SK-N-SH (cell line): ENCODE measurements around the gene RBM47. TPM values are rescaled to one million over a fixed set of nuclear protein-coding genes. Genes with fewer than 3 reads are reported as not detected.

Experiments
- CTCF ChIA-PET: fragments of 300-600, 350-600 bp; formaldehyde crosslinking; extraction: SDS; loops from one replicate; lab custom pipeline; 2021; lab: Yijun Ruan, JAX
- POLR2A ChIA-PET: fragments of 350-600 bp; sonication (Branson Sonifier 250); formaldehyde crosslinking; extraction: SDS; loops from one replicate; lab custom pipeline; 2020; ENCODE audit warnings: antibody characterized with exemption, inconsistent platforms; lab: Yijun Ruan, JAX
- DNase-seq: peaks from one replicate; pipeline ENCODE4 v3.0.0; 2012
- H2AFZ ChIP-seq: fragments of 200-600 bp; sonication (generic); 2 replicates; pipeline ENCODE4 v1.8.1; 2016; ENCODE audit warnings: antibody characterized with exemption, mild to moderate bottlenecking, low read depth
- H3F3A ChIP-seq: fragments of 200-600 bp; sonication (generic); replicated peaks from 2 replicates; pipeline ENCODE3; 2016; ENCODE audit warnings: antibody characterized with exemption, mild to moderate bottlenecking; ENCODE audit not compliant: insufficient read depth
- H3K27ac ChIP-seq, 2 experiments: fragments of 200-500 bp in 1 of 2; fragments of 200-600 bp in 1 of 2; sonication (Bioruptor generic) in 1 of 2; sonication (generic), shearing (Covaris generic) in 1 of 2; 2 replicates each; pipeline versions ENCODE4 v1.5.1 to v1.6.1; 2014 to 2016; ENCODE audit warnings: low read depth in 2 of 2, inconsistent platforms in 1 of 2, low read length in 1 of 2, mild to moderate bottlenecking in 1 of 2, mixed read lengths in 1 of 2
- H3K27me3 ChIP-seq: fragments of 200-600 bp; sonication (generic), shearing (Covaris generic); 2 replicates; pipeline ENCODE4 v1.6.1; 2016; ENCODE audit warnings: mixed run types; ENCODE audit not compliant: insufficient read depth
- H3K36me3 ChIP-seq, 2 experiments: fragments of 200-500 bp in 1 of 2; fragments of 200-600 bp in 1 of 2; sonication (Bioruptor generic) in 1 of 2; sonication (generic) in 1 of 2; replicated peaks in 1 of 2; 2 replicates each; pipeline versions ENCODE3 to v1.5.1; 2014 to 2016; ENCODE audit warnings: low read length in 1 of 2, mild to moderate bottlenecking in 1 of 2; ENCODE audit not compliant: insufficient read depth in 2 of 2, control insufficient read depth in 1 of 2
- H3K4me1 ChIP-seq, 2 experiments: fragments of 200-500 bp in 1 of 2; fragments of 200-600 bp in 1 of 2; sonication (Bioruptor generic) in 1 of 2; sonication (generic), shearing (Covaris generic) in 1 of 2; 2 replicates each; pipeline versions ENCODE4 v1.5.1 to v1.6.1; 2014 to 2016; ENCODE audit warnings: low read depth in 1 of 2, low read length in 1 of 2, mixed run types in 1 of 2; ENCODE audit not compliant: insufficient read depth in 2 of 2, control insufficient read depth in 1 of 2
- H3K4me2 ChIP-seq: fragments of 200-600 bp; sonication (generic), shearing (Covaris generic); 2 replicates; pipeline ENCODE4 v1.6.1; 2017; ENCODE audit warnings: mixed run types
- H3K4me3 ChIP-seq, 2 experiments: fragments of 200-500 bp in 1 of 2; fragments of 200-600 bp in 1 of 2; sonication (Bioruptor generic) in 1 of 2; sonication (generic), shearing (Covaris generic) in 1 of 2; 2 replicates each; pipeline versions ENCODE4 v1.5.1 to v1.8.1; 2014 to 2016; ENCODE audit warnings: low read depth in 2 of 2, inconsistent platforms in 1 of 2, low read length in 1 of 2, mild to moderate bottlenecking in 1 of 2, mixed read lengths in 1 of 2, moderate library complexity in 1 of 2
- H3K79me2 ChIP-seq: fragments of 200-600 bp; sonication (generic); 2 replicates; pipeline ENCODE4 v1.8.1; 2017; ENCODE audit warnings: mild to moderate bottlenecking; ENCODE audit not compliant: insufficient read depth
- H3K9ac ChIP-seq: fragments of 200-600 bp; sonication (generic); 2 replicates; pipeline ENCODE4 v1.6.1; 2017; ENCODE audit warnings: mixed run types
- H3K9me2 ChIP-seq: fragments of 200-600 bp; sonication (generic); 2 replicates; pipeline ENCODE4 v1.6.1; 2017; ENCODE audit warnings: mixed run types
- H3K9me3 ChIP-seq: fragments of 200-600 bp; sonication (generic); 2 replicates; pipeline ENCODE4 v1.6.1; 2017; ENCODE audit warnings: mixed run types, mild to moderate bottlenecking, moderate library complexity
- H4K20me1 ChIP-seq: fragments of 200-600 bp; sonication (generic); 2 replicates; pipeline ENCODE4 v1.6.1; 2017; ENCODE audit warnings: mild to moderate bottlenecking, mixed run types; ENCODE audit not compliant: insufficient read depth
- EZH2phosphoT487 ChIP-seq: fragments of 200-600 bp; sonication (generic); IDR thresholded peaks from 2 replicates; pipeline ENCODE4 v1.6.1; 2017; ENCODE audit warnings: low read depth, mixed run types, mild to moderate bottlenecking, antibody characterized with exemption, moderate library complexity, borderline replicate concordance
- FOSL2 ChIP-seq: IDR thresholded peaks from 2 replicates; pipeline ENCODE4 v1.4.0; 2012; ENCODE audit warnings: low read depth, mild to moderate bottlenecking, moderate library complexity, borderline replicate concordance
- GABPA ChIP-seq: IDR thresholded peaks from 2 replicates; pipeline ENCODE4 v1.4.0; 2012; ENCODE audit warnings: low read depth, mild to moderate bottlenecking
- GATA2 ChIP-seq: sonication (generic); formaldehyde crosslinking; IDR thresholded peaks from 2 replicates; pipeline ENCODE4 v1.5.0; 2020; ENCODE audit warnings: mild to moderate bottlenecking, missing genetic modification reagents
- IRF3 ChIP-seq: fragments of 150-350 bp; IDR thresholded peaks from 2 replicates; pipeline ENCODE4 v1.6.1; 2016; ENCODE audit warnings: mild to moderate bottlenecking, low read depth, low read length
- JUND ChIP-seq: IDR thresholded peaks from 2 replicates; pipeline ENCODE4 v1.4.0; 2012
- MAX ChIP-seq: IDR thresholded peaks from 2 replicates; pipeline ENCODE4 v1.4.0; 2012; ENCODE audit warnings: low read depth
- NRF1 ChIP-seq: IDR thresholded peaks from 2 replicates; pipeline ENCODE4 v1.6.1; 2012; ENCODE audit warnings: low read depth, mild to moderate bottlenecking, low read length
- POLR2AphosphoS5 ChIP-seq: IDR thresholded peaks from 2 replicates; pipeline ENCODE4 v1.6.1; 2012; ENCODE audit warnings: low read depth, low read length
- RFX5 ChIP-seq: IDR thresholded peaks from 2 replicates; pipeline ENCODE4 v1.6.1; 2012; ENCODE audit warnings: mild to moderate bottlenecking, improper control_type of control experiment, low read length
- SIN3A ChIP-seq: IDR thresholded peaks from 2 replicates; pipeline ENCODE4 v1.6.1; 2012; ENCODE audit warnings: low read depth, mild to moderate bottlenecking, low read length, moderate library complexity, borderline replicate concordance
- SMC3 ChIP-seq: IDR thresholded peaks from 2 replicates; pipeline ENCODE4 v1.6.1; 2012; ENCODE audit warnings: low read depth, low read length, improper control_type of control experiment
- TAF1 ChIP-seq: IDR thresholded peaks from 2 replicates; pipeline ENCODE4 v1.6.1; 2012; ENCODE audit warnings: low read depth, mild to moderate bottlenecking, low read length, moderate library complexity, borderline replicate concordance
- TEAD4 ChIP-seq: IDR thresholded peaks from 2 replicates; pipeline ENCODE4 v1.4.0; 2012; ENCODE audit warnings: mild to moderate bottlenecking, borderline replicate concordance; ENCODE audit not compliant: insufficient read depth
- YY1 ChIP-seq: IDR thresholded peaks from 2 replicates; pipeline ENCODE4 v1.4.0; 2012; ENCODE audit warnings: low read depth, mild to moderate bottlenecking
- WGBS: methylation state at CpG from one replicate; pipeline ENCODE4 v1.1.6; 2017; ENCODE audit warnings: low lambda C conversion rate; 5-methylcytosine and 5-hydroxymethylcytosine counted together
- polyA plus RNA-seq, 3 experiments: library from polyadenylated mRNA; depleted of rRNA; stranded (reverse); fragments of >200 nt; gene quantifications; 2 replicates each; pipeline ENCODE4 v1.2.3, GENCODE V29; 2012
- TF ChIP-seq, protein P1 (sequence below): IDR thresholded peaks from 2 replicates; pipeline ENCODE4 v1.4.0; 2012; ENCODE audit warnings: low read depth, borderline replicate concordance
- TF ChIP-seq, protein P2 (sequence below): IDR thresholded peaks from 2 replicates; pipeline ENCODE4; 2012
- TF ChIP-seq, protein P3 (sequence below): fragments of 150-350 bp; IDR thresholded peaks from 2 replicates; pipeline ENCODE4 v1.6.1; 2017; ENCODE audit warnings: antibody characterized with exemption, low read length, low read depth, borderline replicate concordance

The RBM47 gene
- polyA plus RNA-seq, 1 of the 3 experiments (the other 2 are of a cell fraction) = 6.8 TPM

DNA sequence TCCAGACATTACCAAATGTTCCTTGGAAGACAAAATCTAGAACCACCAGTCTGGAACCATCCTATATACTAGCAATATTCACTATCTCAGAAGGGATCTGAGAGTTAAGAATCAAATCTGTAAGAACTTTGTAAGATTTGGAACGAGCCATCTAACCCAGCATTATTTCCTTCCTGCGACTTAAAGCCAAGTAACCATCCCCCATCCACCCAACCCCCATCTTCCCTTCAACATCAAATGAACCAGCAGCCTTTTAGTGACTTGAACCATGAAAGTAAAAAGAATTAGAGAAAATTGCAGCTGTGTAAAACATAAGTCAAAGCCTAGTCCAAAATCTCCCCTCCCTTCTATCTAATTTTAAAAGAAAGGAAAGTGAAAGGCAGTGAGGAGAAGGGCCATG lies 15.6 kb downstream of the RBM47 start:
- Histone ChIP-seq H3K27ac (no peak overlapping the region), H3K4me1 (no peaks in the 10 kb centered on the region), H4K20me1 (no peaks in the 10 kb centered on the region), H3K4me2 (no peak overlapping the region), H2AFZ (no peak overlapping the region), H3K9me2 (no peaks in the 10 kb centered on the region), H3F3A (peaks cover 11% of the 10 kb centered on the region)
- WGBS = 84% methylated on average over 2 of the region's 2 CpGs
- no peak for DNase-seq
- ChIA-PET POLR2A (no interaction called here), CTCF (no interaction called here)
- TF ChIP-seq GATA2 (CRISPR knock-in tag) (no peak), SIN3A (no peak), GABPA (no peak), MAX (no peak)
- TF ChIP-seq, all 33 proteins: peak for 0
- Histone ChIP-seq H3K79me2 (no peaks in the 10 kb centered on the region), H3K27me3 (no peaks in the 10 kb centered on the region), H3K36me3 (no peaks in the 10 kb centered on the region), H3K9ac (no peak overlapping the region), H3K9me3 (no peaks in the 10 kb centered on the region), H3K4me3 (no peak overlapping the region)

GRCh38 chr4:40613456-40613855 lies 16.2 kb downstream of the RBM47 start:
- H3K4me2 ChIP-seq = no peak overlapping the region
- H4K20me1 ChIP-seq = no peaks in the 10 kb centered on the region
- TF ChIP-seq TEAD4 (no peak), POLR2AphosphoS5 (no peak), GABPA (no peak), FOSL2 (0 out of 2 replicates have a peak, but pooled peaks have one; percentile 31), MAX (no peak), SIN3A (no peak), NRF1 (no peak)
- TF ChIP-seq, protein P1, sequence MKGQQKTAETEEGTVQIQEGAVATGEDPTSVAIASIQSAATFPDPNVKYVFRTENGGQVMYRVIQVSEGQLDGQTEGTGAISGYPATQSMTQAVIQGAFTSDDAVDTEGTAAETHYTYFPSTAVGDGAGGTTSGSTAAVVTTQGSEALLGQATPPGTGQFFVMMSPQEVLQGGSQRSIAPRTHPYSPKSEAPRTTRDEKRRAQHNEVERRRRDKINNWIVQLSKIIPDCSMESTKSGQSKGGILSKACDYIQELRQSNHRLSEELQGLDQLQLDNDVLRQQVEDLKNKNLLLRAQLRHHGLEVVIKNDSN = no peak
- no peaks in the 10 kb centered on the region for H3K79me2 ChIP-seq
- peaks cover 12% of the 10 kb centered on the region for H3F3A ChIP-seq
- H3K27ac ChIP-seq = no peak overlapping the region
- H3K9me2 ChIP-seq = no peaks in the 10 kb centered on the region
- ChIA-PET POLR2A (no interaction called here), CTCF (no interaction called here)
- no peaks in the 10 kb centered on the region for H3K9me3 ChIP-seq
- H3K4me1 ChIP-seq = no peaks in the 10 kb centered on the region
- H2AFZ ChIP-seq = no peak overlapping the region
- H3K36me3 ChIP-seq = no peaks in the 10 kb centered on the region
- no peaks in the 10 kb centered on the region for H3K27me3 ChIP-seq
- no peak overlapping the region for H3K9ac ChIP-seq
- WGBS = 79% methylated on average over 1 of the region's 1 CpG
- H3K4me3 ChIP-seq = no peak overlapping the region
- no peak for DNase-seq

GRCh38 chr4:40612831-40613230 lies 16.8 kb downstream of the RBM47 start:
- Histone ChIP-seq H3K9me2 (no peaks in the 10 kb centered on the region), H3K9ac (no peak overlapping the region), H3K27ac (peak overlapping the region in 1 of 2 experiments; percentile 29; a peak in 1 of 4 replicates), H3K36me3 (no peaks in the 10 kb centered on the region), H3K79me2 (no peaks in the 10 kb centered on the region), H3K9me3 (no peaks in the 10 kb centered on the region), H4K20me1 (no peaks in the 10 kb centered on the region), H3K4me1 (peaks cover 0 to 1% of the 10 kb centered on the region in 2 experiments; a peak in 1 of 4 replicates), H3K4me3 (no peak overlapping the region), H3F3A (peaks cover 18% of the 10 kb centered on the region), H3K27me3 (no peaks in the 10 kb centered on the region), H2AFZ (no peak overlapping the region), H3K4me2 (no peak overlapping the region)
- CTCF ChIA-PET = no interaction called here
- no peak for DNase-seq
- WGBS = 91% methylated on average over 2 of the region's 2 CpGs
- TF ChIP-seq TAF1 = no peak
- TF ChIP-seq RFX5 = no peak
- TF ChIP-seq JUND = no peak
- TF ChIP-seq GATA2 (CRISPR knock-in tag) = no peak
- TF ChIP-seq, protein P2, sequence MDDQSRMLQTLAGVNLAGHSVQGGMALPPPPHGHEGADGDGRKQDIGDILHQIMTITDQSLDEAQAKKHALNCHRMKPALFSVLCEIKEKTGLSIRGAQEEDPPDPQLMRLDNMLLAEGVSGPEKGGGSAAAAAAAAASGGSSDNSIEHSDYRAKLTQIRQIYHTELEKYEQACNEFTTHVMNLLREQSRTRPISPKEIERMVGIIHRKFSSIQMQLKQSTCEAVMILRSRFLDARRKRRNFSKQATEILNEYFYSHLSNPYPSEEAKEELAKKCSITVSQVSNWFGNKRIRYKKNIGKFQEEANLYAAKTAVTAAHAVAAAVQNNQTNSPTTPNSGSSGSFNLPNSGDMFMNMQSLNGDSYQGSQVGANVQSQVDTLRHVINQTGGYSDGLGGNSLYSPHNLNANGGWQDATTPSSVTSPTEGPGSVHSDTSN = no peak
- TF ChIP-seq IRF3 = no peak
- TF ChIP-seq EZH2phosphoT487 = no peak
- TF ChIP-seq YY1 = no peak
- TF ChIP-seq, protein P3, sequence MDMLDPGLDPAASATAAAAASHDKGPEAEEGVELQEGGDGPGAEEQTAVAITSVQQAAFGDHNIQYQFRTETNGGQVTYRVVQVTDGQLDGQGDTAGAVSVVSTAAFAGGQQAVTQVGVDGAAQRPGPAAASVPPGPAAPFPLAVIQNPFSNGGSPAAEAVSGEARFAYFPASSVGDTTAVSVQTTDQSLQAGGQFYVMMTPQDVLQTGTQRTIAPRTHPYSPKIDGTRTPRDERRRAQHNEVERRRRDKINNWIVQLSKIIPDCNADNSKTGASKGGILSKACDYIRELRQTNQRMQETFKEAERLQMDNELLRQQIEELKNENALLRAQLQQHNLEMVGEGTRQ = no peak
- no peak for TF ChIP-seq SMC3
- POLR2A ChIA-PET = no interaction called here
